Suppressor macrophage treated with lipopolysaccharide for 4 hours (primary cell): Measurements from ENCODE around the gene DDX10.

ENCODE experiments used
- DNase-seq: peaks from one replicate; pipeline ENCODE4 v3.0.0-alpha.2; 2020

DDX10 gene

GRCh38 chr11:108835624-108836023, 170.8 kb downstream of the DDX10 start:
- DNase-seq, result no peak

- DNase-seq, result no peak
These were observed 171.7 kb downstream of the DDX10 start for GRCh38 chr11:108836541-108836940.

- no peak for DNase-seq
These were observed 173.4 kb downstream of the DDX10 start for GRCh38 chr11:108838102-108838791.

GRCh38 chr11:108838792-108839105, 173.9 kb downstream of the DDX10 start:
- peak; percentile 10 for DNase-seq

- DNase-seq, result no peak
These were observed 181.1 kb downstream of the DDX10 start for GRCh38 chr11:108846009-108846408.

- no peak for DNase-seq
These were observed 182.6 kb downstream of the DDX10 start for GRCh38 chr11:108847298-108847990.

GRCh38 chr11:108851781-108852180, 186.9 kb downstream of the DDX10 start:
- no peak for DNase-seq

- DNase-seq, result no peak
These were observed 187.8 kb downstream of the DDX10 start for GRCh38 chr11:108852701-108853100.

GRCh38 chr11:108853151-108853550, 188.3 kb downstream of the DDX10 start:
- DNase-seq, result no peak

GRCh38 chr11:108853864-108854263, 189.0 kb downstream of the DDX10 start:
- DNase-seq, result no peak

- peak; percentile 20 for DNase-seq
These were observed 189.5 kb downstream of the DDX10 start for GRCh38 chr11:108854346-108854745.

- no peak for DNase-seq
These were observed 192.5 kb downstream of the DDX10 start for GRCh38 chr11:108857382-108857781.

- no peak for DNase-seq
These were observed 193.8 kb downstream of the DDX10 start for GRCh38 chr11:108858622-108859021.

GRCh38 chr11:108859510-108859909, 194.6 kb downstream of the DDX10 start:
- DNase-seq, result no peak

- DNase-seq, result no peak
These were observed 198.7 kb downstream of the DDX10 start for GRCh38 chr11:108863528-108863927.

- no peak for DNase-seq
These were observed 200.5 kb downstream of the DDX10 start for GRCh38 chr11:108865406-108865805.

- no peak for DNase-seq
These were observed 201.9 kb downstream of the DDX10 start for GRCh38 chr11:108866781-108867180.

GRCh38 chr11:108870373-108871020, 205.6 kb downstream of the DDX10 start:
- no peak for DNase-seq

GRCh38 chr11:108871152-108871551, 206.3 kb downstream of the DDX10 start:
- peak; percentile 10 for DNase-seq

- no peak for DNase-seq
These were observed 207.0 kb downstream of the DDX10 start for GRCh38 chr11:108871867-108872266.

GRCh38 chr11:108872781-108873291, 208.0 kb downstream of the DDX10 start:
- DNase-seq, result peak; percentile 9

- DNase-seq, result no peak
These were observed 208.4 kb downstream of the DDX10 start for GRCh38 chr11:108873310-108873709.

GRCh38 chr11:108873941-108874340, 209.1 kb downstream of the DDX10 start:
- DNase-seq, result no peak

- DNase-seq, result no peak
These were observed 210.3 kb downstream of the DDX10 start for GRCh38 chr11:108875134-108875533.
